HG03354 (cell line): ENCODE results near the gene RAD51C.
"Not testable (repeated sequence)": the region's sequence is repeated elsewhere in the genome, so short reads cannot be mapped to it uniquely, and the experiment has no call there.

Source experiments
- ATAC-seq: cut with Tn5 transposase; IDR thresholded peaks from one replicate; pipeline ENCODE4 v1.9.1; 2021; ENCODE audit warnings: mild to moderate bottlenecking; ENCODE audit not compliant: unreplicated experiment, poor library complexity, severe bottlenecking

The RAD51C gene

GRCh38 chr17:58722696-58723095 lies 30.3 kb downstream of the RAD51C start:
- ATAC-seq: no peak

- ATAC-seq: no peak
These were observed 36.4 kb downstream of the RAD51C start for GRCh38 chr17:58728798-58729197.

DNA sequence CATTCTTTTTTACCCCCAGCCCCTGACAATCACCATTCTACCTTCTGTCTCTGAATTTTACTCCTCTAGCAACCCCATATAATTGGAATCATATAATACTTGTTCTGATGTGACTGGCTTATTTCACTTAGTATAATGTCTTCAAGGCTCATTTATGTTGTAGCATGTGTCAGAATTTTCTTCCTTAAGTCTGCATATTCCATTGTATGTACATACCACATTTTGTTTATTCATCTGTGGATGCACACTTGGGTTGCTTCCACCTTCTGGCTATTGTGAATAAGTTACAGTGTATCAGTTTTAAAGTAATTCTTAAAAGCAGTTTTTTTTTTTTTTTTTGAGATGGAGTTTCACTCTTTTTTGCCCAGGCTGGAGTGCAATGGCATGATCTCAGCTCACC lies 38.5 kb downstream of the RAD51C start:
- no peak for ATAC-seq

DNA sequence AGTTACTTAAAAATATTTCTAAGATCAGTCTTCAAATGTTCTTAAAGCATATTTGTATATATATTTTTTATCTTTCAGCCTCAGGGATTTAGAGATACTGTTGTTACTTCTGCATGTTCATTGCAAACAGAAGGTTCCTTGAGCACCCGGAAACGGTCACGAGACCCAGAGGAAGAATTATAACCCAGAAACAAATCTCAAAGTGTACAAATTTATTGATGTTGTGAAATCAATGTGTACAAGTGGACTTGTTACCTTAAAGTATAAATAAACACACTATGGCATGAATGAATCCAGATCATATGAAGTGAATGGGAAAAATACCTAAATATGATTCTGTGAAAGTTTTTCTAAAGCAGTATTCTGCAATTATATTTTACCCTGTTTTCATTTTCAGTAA lies 41.6 kb downstream of the RAD51C start:
- ATAC-seq: no peak

- no peak for ATAC-seq
These were observed 42.4 kb downstream of the RAD51C start for GRCh38 chr17:58734811-58735210.

DNA sequence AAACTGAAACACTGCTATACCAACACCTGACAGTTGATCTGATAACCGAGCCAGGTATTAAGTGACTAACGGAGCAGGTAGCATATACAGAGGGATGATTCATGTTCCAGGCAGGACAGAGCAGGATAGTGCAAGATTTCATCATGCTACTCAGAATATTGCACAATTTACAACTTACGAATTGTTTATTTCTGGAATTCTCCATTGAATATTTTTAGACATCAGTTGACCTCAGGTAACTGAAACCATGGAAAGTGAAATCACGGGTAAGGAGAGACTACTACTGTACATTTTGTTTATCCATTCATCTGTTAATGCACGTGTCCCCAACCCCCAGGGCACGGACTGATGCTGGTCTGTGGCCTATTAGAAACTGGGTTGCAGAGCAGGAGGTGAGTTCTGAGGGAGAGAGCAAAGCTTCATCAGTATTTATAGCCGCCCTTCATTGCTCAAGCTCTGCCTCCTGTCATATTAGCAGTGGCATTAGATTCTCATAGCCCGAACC lies 48.8 kb downstream of the RAD51C start:
- no peak for ATAC-seq

DNA sequence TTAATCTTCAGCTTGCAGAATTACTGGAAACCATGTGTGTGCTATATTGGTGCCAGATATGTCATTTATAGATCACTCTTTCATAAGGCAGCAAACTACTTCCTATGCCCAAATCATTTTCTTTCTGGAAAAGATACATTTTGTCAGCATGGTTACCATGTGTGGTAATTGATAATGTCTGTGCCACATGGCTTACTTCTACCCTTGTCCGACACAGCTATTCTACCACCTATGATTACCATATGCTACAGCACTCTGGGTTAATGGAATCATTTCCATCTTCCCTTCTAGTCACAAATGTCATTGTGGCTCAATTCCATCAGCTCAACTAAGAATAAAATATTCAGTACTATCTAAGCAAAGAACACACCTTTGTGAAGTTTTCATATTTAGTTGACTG lies 55.3 kb downstream of the RAD51C start:
- no peak for ATAC-seq

DNA sequence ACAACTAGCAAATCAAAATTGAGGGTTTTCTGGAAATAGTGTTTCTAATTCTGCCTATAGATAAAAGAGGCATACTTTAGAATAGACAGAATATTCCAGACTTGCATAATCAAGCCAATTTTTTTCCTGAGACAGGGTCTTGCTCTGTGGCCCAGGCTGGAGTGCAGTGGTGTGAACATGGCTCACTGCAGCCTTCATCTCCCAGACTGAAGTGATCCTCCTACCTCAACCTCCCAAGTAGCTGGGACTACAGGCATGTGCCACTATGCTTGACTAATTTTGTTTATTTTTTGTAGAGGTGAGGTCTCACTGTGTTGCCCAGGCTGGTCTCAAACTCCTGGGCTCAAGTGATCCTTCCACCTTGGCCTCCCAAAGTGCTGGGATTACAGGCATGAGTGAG lies 57.2 kb downstream of the RAD51C start:
- ATAC-seq: not testable (repeated sequence)

GRCh38 chr17:58753026-58753425 lies 60.6 kb downstream of the RAD51C start:
- ATAC-seq: no peak

GRCh38 chr17:58755269-58755576 lies 62.8 kb downstream of the RAD51C start:
- ATAC-seq: no peak

GRCh38 chr17:58755577-58756245 lies 63.3 kb downstream of the RAD51C start, which contains the start of gene PPM1E:
Gene PPM1E (plus strand): TSS chr17:58755854.
- ATAC-seq: no peak

GRCh38 chr17:58756246-58757161 lies 64.1 kb downstream of the RAD51C start:
- ATAC-seq: no peak

DNA sequence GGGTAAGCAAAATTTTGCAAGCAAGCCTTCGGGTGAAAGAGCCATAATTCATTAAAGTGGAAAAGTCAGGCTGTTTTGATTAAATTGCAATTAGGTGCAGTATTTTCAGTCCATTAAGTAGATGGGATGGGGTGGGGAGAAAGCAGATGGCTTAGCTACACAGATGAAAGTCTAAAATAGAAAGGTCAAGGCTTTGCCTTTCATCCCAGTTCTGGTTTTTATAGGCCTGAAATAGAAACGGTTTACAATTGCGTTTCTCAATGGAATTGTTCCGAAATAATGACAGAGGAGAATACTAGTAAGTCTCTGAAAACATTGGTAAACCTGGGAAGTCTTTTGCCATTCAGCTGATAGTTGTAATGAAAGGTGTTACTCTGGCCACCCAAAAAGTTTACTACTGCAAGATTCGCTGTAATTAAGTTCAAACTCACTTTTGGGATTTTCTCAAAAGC lies 64.8 kb downstream of the RAD51C start:
- ATAC-seq: no peak

- ATAC-seq: no peak
These were observed 66.5 kb downstream of the RAD51C start for GRCh38 chr17:58758890-58759289.

DNA sequence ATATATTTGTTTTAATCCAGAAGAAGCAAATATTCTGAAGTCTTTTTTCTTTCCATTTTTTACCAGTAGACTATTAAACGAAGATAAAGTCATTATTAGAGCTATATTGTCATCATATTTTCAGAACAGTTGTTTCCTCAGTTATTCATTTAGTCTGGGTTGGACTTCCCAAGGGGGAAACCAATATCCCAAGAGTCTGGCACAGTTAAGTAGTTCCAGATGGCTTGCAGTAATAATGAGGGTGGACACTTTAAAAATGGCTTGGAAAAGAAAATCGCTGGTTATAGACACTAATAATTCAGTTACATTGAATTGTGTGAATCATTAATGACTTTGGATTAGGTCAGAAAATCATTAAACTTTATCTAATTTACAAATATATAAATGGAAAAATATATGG lies 67.1 kb downstream of the RAD51C start:
- no peak for ATAC-seq

GRCh38 chr17:58760248-58760647 lies 67.8 kb downstream of the RAD51C start:
- no peak for ATAC-seq

DNA sequence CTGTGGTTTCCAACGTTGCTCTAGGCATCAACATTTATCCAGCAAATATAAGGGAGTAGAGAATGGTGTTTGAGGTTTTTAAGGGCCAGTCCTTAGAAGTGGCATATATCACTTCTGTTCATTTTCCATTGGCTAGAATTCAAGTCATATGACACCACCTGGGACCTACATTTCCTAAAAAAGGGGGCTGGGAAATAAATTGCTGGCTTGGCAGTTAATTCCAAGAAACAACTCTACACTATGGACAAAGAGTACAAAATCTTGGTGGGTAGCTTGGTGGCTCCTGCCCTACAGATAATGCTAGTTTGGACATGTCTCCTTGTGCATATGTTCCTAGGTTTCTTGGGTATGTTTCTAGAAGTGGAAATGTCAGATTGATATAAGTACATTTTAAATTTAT lies 70.9 kb downstream of the RAD51C start:
- ATAC-seq: no peak

GRCh38 chr17:58764373-58764772 lies 72.0 kb downstream of the RAD51C start:
- ATAC-seq: no peak

DNA sequence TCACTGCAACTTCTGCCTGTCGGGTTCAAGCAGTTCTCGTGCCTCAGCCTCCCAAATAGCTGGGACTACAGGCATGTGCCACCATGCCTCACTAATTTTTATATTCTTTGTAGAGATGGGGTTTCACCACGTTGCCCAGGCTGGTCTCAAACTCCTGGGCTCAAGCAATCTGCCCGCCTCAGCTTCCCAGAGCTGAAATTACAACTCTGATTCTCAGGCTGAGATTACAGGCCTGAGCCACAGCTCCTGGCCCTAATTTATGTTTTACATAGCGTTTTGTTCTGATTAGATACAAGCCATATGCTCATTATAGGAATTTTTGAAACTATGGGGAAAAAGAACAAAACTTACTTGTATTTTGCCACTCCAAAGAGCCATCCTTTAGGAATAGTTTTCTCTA lies 86.1 kb downstream of the RAD51C start:
- ATAC-seq: not testable (repeated sequence)

DNA sequence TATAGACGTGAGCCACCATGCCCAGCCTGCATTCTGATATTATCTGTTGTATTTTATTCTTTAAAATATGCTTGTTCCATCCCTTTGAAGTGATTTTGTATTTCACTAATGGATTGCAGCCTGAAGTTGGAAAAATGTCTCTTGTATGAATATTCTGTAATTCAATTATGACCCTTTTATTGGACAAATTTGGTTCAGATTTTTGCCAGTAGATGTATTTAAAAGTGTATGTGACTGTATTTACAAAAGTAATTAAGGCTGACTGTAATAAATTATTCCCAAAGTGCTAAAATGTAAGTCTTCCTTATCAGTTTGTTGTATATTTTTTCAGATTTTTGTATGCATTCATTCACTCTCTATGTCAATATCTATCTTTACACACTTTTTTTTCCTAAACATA lies 87.0 kb downstream of the RAD51C start:
- no peak for ATAC-seq

- no peak for ATAC-seq
These were observed 91.0 kb downstream of the RAD51C start for GRCh38 chr17:58783380-58783779.
